IMR-90 (cell line): ENCODE measurements around the gene NSD2. TPM values are rescaled to one million over a fixed set of nuclear protein-coding genes. Genes with fewer than 3 reads are reported as not detected.

Source experiments
- ATAC-seq: fragments of 200-7000 bp; cut with Tn5 transposase; 2 replicates; pipeline ENCODE4 v1.9.1; 2020; ENCODE audit warnings: low read depth, mild to moderate bottlenecking, moderate library complexity
- BruUV-seq: library from RNA; stranded (reverse); fragments of 400-500 nt; replicated peaks from 2 replicates; lab custom pipeline; 2021; lab: Mats Ljungman, UMichigan
- CTCF ChIA-PET: fragments of 300-600 bp; formaldehyde crosslinking; extraction: SDS; loops from one replicate; lab custom pipeline; 2021; ENCODE audit warnings: antibody characterized with exemption; lab: Yijun Ruan, JAX
- POLR2A ChIA-PET: fragments of 300-600 bp; sonication (Branson Sonifier 250); formaldehyde crosslinking; loops from one replicate; lab custom pipeline; 2022; ENCODE audit warnings: antibody characterized with exemption; ENCODE audit not compliant: unreplicated experiment; lab: Charles Lee
- DNase-seq: peaks from one replicate; pipeline ENCODE4 v3.0.0; 2013
- H2AFZ ChIP-seq: replicated peaks from 2 replicates; pipeline ENCODE3; 2013; ENCODE audit warnings: low read length, mild to moderate bottlenecking; ENCODE audit not compliant: poor library complexity
- H2AK5ac ChIP-seq: 2 replicates; pipeline ENCODE4 v1.6.1; 2013; ENCODE audit warnings: low read depth, low read length, inconsistent platforms
- H2AK9ac ChIP-seq: replicated peaks from 2 replicates; pipeline ENCODE3; 2013; ENCODE audit warnings: mild to moderate bottlenecking, low read depth, low read length, moderate library complexity; ENCODE audit not compliant: poor library complexity
- H2BK120ac ChIP-seq: 2 replicates; pipeline ENCODE4 v1.6.1; 2013; ENCODE audit warnings: low read depth, low read length, inconsistent platforms
- H2BK15ac ChIP-seq: 3 replicates; pipeline ENCODE4 v1.6.1; 2013; ENCODE audit warnings: low read depth, low read length, inconsistent platforms
- H2BK20ac ChIP-seq: 2 replicates; pipeline ENCODE4 v1.6.1; 2013; ENCODE audit warnings: low read depth, mild to moderate bottlenecking, inconsistent platforms, low read length, moderate library complexity
- H2BK5ac ChIP-seq: 2 replicates; pipeline ENCODE4 v1.6.1; 2013; ENCODE audit warnings: mild to moderate bottlenecking, low read depth, low read length, inconsistent platforms; ENCODE audit not compliant: poor library complexity, severe bottlenecking
- H3K14ac ChIP-seq: replicated peaks from 2 replicates; pipeline ENCODE4 v1.6.1; 2013; ENCODE audit warnings: low read depth, low read length, inconsistent platforms
- H3K18ac ChIP-seq: 2 replicates; pipeline ENCODE4 v1.6.1; 2013; ENCODE audit warnings: low read depth, low read length, control low read depth
- H3K23ac ChIP-seq: 2 replicates; pipeline ENCODE4 v1.6.1; 2013; ENCODE audit warnings: low read depth, low read length, inconsistent platforms
- H3K27ac ChIP-seq: 2 replicates; pipeline ENCODE4 v1.5.1; 2013; ENCODE audit warnings: mild to moderate bottlenecking, control low read depth, low read length; ENCODE audit not compliant: insufficient read depth
- H3K27me3 ChIP-seq: 2 replicates; pipeline ENCODE4 v1.6.1; 2013; ENCODE audit warnings: low read length; ENCODE audit not compliant: control insufficient read depth, insufficient read depth
- H3K36me3 ChIP-seq: 2 replicates; pipeline ENCODE4 v1.6.1; 2013; ENCODE audit warnings: low read length, mixed read lengths; ENCODE audit not compliant: control insufficient read depth, insufficient read depth
- H3K4ac ChIP-seq: 2 replicates; pipeline ENCODE4 v1.6.1; 2013; ENCODE audit warnings: low read depth, low read length, inconsistent platforms
- H3K4me1 ChIP-seq: 2 replicates; pipeline ENCODE4 v1.6.1; 2013; ENCODE audit warnings: low read length, mixed read lengths; ENCODE audit not compliant: control insufficient read depth, insufficient read depth
- H3K4me2 ChIP-seq: 2 replicates; pipeline ENCODE4 v1.6.1; 2013; ENCODE audit warnings: low read depth, mild to moderate bottlenecking, control low read depth, low read length, moderate library complexity
- H3K4me3 ChIP-seq: 2 replicates; pipeline ENCODE4 v1.5.1; 2013; ENCODE audit warnings: low read depth, mild to moderate bottlenecking, control low read depth, low read length, moderate library complexity; ENCODE audit not compliant: insufficient read depth
- H3K56ac ChIP-seq: 2 replicates; pipeline ENCODE4 v1.6.1; 2013; ENCODE audit warnings: low read length, inconsistent platforms; ENCODE audit not compliant: insufficient read depth; ENCODE audit errors: extremely low read depth
- H3K79me1 ChIP-seq, 2 experiments: 2 replicates each; pipeline ENCODE4 v1.6.1; 2013; ENCODE audit warnings: low read length in 2 of 2, inconsistent platforms in 1 of 2, low read depth in 1 of 2
- H3K9ac ChIP-seq: 2 replicates; pipeline ENCODE4 v1.6.1; 2013; ENCODE audit warnings: low read depth, low read length, control low read depth
- H3K9me1 ChIP-seq: 2 replicates; pipeline ENCODE4 v1.6.1; 2013; ENCODE audit warnings: low read length, inconsistent platforms; ENCODE audit not compliant: insufficient read depth
- H3K9me3 ChIP-seq: 2 replicates; pipeline ENCODE4 v1.6.1; 2013; ENCODE audit warnings: low read length; ENCODE audit not compliant: control insufficient read depth, insufficient read depth
- H4K20me1 ChIP-seq: 2 replicates; pipeline ENCODE4 v1.6.1; 2013; ENCODE audit warnings: low read length, inconsistent platforms; ENCODE audit not compliant: insufficient read depth
- H4K5ac ChIP-seq: 2 replicates; pipeline ENCODE4 v1.6.1; 2013; ENCODE audit warnings: mild to moderate bottlenecking, low read depth, low read length, control low read depth
- H4K8ac ChIP-seq, 2 experiments: 2 replicates each; pipeline ENCODE4 v1.6.1; 2013; ENCODE audit warnings: low read depth in 2 of 2, low read length in 2 of 2, control low read depth in 1 of 2, inconsistent platforms in 1 of 2
- H4K91ac ChIP-seq: 2 replicates; pipeline ENCODE4 v1.6.1; 2013; ENCODE audit warnings: low read depth, low read length, inconsistent platforms; ENCODE audit not compliant: insufficient read depth
- BHLHE40 ChIP-seq: fragments of 150-350 bp; IDR thresholded peaks from 2 replicates; pipeline ENCODE4 v1.6.1; 2016; ENCODE audit warnings: mild to moderate bottlenecking, low read depth, low read length
- CEBPB ChIP-seq: IDR thresholded peaks from 2 replicates; pipeline ENCODE4 v1.6.1; 2012; ENCODE audit warnings: low read depth, low read length, improper control_type of control experiment
- CHD1 ChIP-seq: IDR thresholded peaks from 2 replicates; pipeline ENCODE4 v1.6.1; 2012; ENCODE audit warnings: low read depth, low read length, improper control_type of control experiment
- FOS ChIP-seq: fragments of 150-350 bp; IDR thresholded peaks from 2 replicates; pipeline ENCODE4 v1.6.1; 2016; ENCODE audit warnings: low read depth, low read length
- MAFK ChIP-seq: IDR thresholded peaks from 2 replicates; pipeline ENCODE4 v1.6.1; 2012; ENCODE audit warnings: low read depth, low read length, improper control_type of control experiment
- MAZ ChIP-seq: IDR thresholded peaks from 2 replicates; pipeline ENCODE4 v1.6.1; 2012; ENCODE audit warnings: low read depth, mild to moderate bottlenecking, low read length, improper control_type of control experiment, moderate library complexity, borderline replicate concordance
- NFE2L2 ChIP-seq: fragments of 150-350 bp; IDR thresholded peaks from 2 replicates; pipeline ENCODE4 v1.6.1; 2016; ENCODE audit warnings: low read depth, mild to moderate bottlenecking, low read length
- POLR2A ChIP-seq: IDR thresholded peaks from 2 replicates; pipeline ENCODE4 v1.6.1; 2012; ENCODE audit warnings: mild to moderate bottlenecking, low read depth, low read length
- RCOR1 ChIP-seq: IDR thresholded peaks from 2 replicates; pipeline ENCODE4 v1.6.1; 2012; ENCODE audit warnings: mild to moderate bottlenecking, low read length, improper control_type of control experiment; ENCODE audit not compliant: insufficient replicate concordance
- RFX5 ChIP-seq: IDR thresholded peaks from 2 replicates; pipeline ENCODE4 v1.8.0; 2012; ENCODE audit warnings: low read depth, mild to moderate bottlenecking, low read length, moderate library complexity
- USF2 ChIP-seq: fragments of 150-350 bp; IDR thresholded peaks from 2 replicates; pipeline ENCODE4 v1.6.1; 2017; ENCODE audit warnings: mild to moderate bottlenecking, antibody characterized with exemption, low read length, low read depth
- WGBS, 2 experiments: methylation state at CpG; one replicate each; pipeline versions ENCODE4 v1.1.5 to v1.1.7; 2013; ENCODE audit warnings: missing lambda C conversion rate in 2 of 2; ENCODE audit not compliant: insufficient read length in 1 of 2; ENCODE audit errors: extremely low coverage in 2 of 2; 5-methylcytosine and 5-hydroxymethylcytosine counted together
- dilution Hi-C: fragments of 300-500 bp; cut with HindIII; formaldehyde crosslinking; loops from one replicate; pipeline ENCODE4 v1.14.3; 2018; ENCODE audit warnings: low sequenced_read_pairs; ENCODE audit not compliant: unreplicated experiment
- in situ Hi-C: fragments of 300-500 bp; cut with MboI; formaldehyde crosslinking; loops from 3 replicates; pipeline ENCODE4 v1.14.3; 2019; ENCODE audit warnings: low sequenced_read_pairs, inconsistent platforms, mixed read lengths
- intact Hi-C: fragments of 100-400 bp; cut with micrococcal nuclease; formaldehyde crosslinking; loops from 2 replicates; pipeline ENCODE4 v1.10.0; 2022
- polyA plus RNA-seq, 3 experiments: library from polyadenylated mRNA; depleted of rRNA; stranded (reverse); fragments of >200 nt; gene quantifications; 2 replicates each; pipeline ENCODE4 v1.2.3, GENCODE V29; 2012; ENCODE audit warnings: low replicate concordance in 1 of 3
- total RNA-seq: library from RNA; depleted of rRNA; stranded (reverse); fragments of >200 nt; gene quantifications from 2 replicates; pipeline ENCODE4 v1.2.3, GENCODE V29; 2012
- TF ChIP-seq, protein P1 (sequence below): fragments of 150-350 bp; IDR thresholded peaks from 2 replicates; pipeline ENCODE4 v1.6.1; 2016; ENCODE audit warnings: low read depth, mild to moderate bottlenecking, low read length, moderate library complexity, borderline replicate concordance
- TF ChIP-seq, protein P2 (sequence below): conservative IDR thresholded peaks from 2 replicates; pipeline ENCODE4 v1.5.1; 2012; ENCODE audit warnings: mild to moderate bottlenecking, low read depth, low read length, improper control_type of control experiment

NSD2 gene
- total and polyA plus RNA-seq, 2 of the 4 experiments (the other 2 are of a cell fraction): 35.9 to 68.1 TPM

DNA sequence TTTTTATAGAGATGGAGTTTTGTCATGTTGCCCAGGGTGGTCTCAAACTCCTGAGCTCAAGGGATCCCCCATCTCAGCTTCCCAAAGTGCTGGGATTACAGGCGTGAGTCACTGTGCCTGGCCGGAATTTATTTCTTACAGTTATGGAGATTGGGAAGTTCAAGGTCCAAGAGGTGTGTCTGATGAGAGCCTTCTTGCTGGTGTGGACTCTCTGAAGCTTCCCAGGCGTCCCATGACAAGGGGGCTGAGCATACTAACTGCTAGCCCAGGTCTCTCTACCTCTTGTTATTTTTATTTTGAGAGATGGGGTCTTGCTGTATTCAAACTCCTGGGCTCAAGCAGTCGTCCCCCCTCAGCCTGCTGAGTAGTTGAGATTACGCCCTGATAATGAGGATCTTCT is 2.9 kb upstream of the NSD2 start:
- dilution Hi-C loops: no loop called here
- no peak overlapping the region for H3K4me3 ChIP-seq
- H2AK9ac ChIP-seq: peak overlapping the region; percentile 51
- H3K9me1 ChIP-seq: 0 out of 2 replicates have a peak, but pooled peaks cover 3% of the 10 kb centered on the region
- H4K91ac ChIP-seq: no peak overlapping the region
- WGBS, 2 experiments: no CpG with 5 or more reads among the region's 5 CpGs
- peaks cover 2 to 14% of the 10 kb centered on the region in 2 experiments; a peak in 2 of 4 replicates for H3K79me1 ChIP-seq
- no peak overlapping the region for H3K4ac ChIP-seq
- no peak overlapping the region for H4K8ac ChIP-seq
- no peak overlapping the region for H2BK5ac ChIP-seq
- BruUV-seq: no TSS peak
- H3K36me3 ChIP-seq: no peaks in the 10 kb centered on the region
- no peaks in the 10 kb centered on the region for H3K9me3 ChIP-seq
- in situ Hi-C loops: no loop called here
- H3K27me3 ChIP-seq: peaks cover 2% of the 10 kb centered on the region; the same call in 1 of the 2 replicates
- DNase-seq (no peak), ATAC-seq (no peak)
- H3K27ac ChIP-seq: no peak overlapping the region
- H2BK15ac ChIP-seq: no peak overlapping the region
- H2AK5ac ChIP-seq: no peak overlapping the region
- H4K5ac ChIP-seq: no peak overlapping the region
- POLR2A ChIA-PET: no interaction called here
- intact Hi-C loops: no loop called here
- H4K20me1 ChIP-seq: peaks cover 4% of the 10 kb centered on the region; the same call in 1 of the 2 replicates
- no peak overlapping the region for H3K9ac ChIP-seq
- H3K56ac ChIP-seq: no peak overlapping the region
- no peak overlapping the region for H3K4me2 ChIP-seq
- no peak overlapping the region for H3K14ac ChIP-seq
- H3K23ac ChIP-seq: no peak overlapping the region
- no peak overlapping the region for H2BK120ac ChIP-seq
- peaks cover 7% of the 10 kb centered on the region for H3K4me1 ChIP-seq
- TF ChIP-seq BHLHE40 (no peak), USF2 (no peak), RCOR1 (no peak), MAZ (no peak), POLR2A (no peak), CHD1 (no peak), MAFK (no peak), FOS (no peak), RFX5 (no peak), CEBPB (no peak), NFE2L2 (no peak)
- TF ChIP-seq, protein P1, sequence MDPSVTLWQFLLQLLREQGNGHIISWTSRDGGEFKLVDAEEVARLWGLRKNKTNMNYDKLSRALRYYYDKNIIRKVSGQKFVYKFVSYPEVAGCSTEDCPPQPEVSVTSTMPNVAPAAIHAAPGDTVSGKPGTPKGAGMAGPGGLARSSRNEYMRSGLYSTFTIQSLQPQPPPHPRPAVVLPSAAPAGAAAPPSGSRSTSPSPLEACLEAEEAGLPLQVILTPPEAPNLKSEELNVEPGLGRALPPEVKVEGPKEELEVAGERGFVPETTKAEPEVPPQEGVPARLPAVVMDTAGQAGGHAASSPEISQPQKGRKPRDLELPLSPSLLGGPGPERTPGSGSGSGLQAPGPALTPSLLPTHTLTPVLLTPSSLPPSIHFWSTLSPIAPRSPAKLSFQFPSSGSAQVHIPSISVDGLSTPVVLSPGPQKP: no peak
- TF ChIP-seq, protein P2, sequence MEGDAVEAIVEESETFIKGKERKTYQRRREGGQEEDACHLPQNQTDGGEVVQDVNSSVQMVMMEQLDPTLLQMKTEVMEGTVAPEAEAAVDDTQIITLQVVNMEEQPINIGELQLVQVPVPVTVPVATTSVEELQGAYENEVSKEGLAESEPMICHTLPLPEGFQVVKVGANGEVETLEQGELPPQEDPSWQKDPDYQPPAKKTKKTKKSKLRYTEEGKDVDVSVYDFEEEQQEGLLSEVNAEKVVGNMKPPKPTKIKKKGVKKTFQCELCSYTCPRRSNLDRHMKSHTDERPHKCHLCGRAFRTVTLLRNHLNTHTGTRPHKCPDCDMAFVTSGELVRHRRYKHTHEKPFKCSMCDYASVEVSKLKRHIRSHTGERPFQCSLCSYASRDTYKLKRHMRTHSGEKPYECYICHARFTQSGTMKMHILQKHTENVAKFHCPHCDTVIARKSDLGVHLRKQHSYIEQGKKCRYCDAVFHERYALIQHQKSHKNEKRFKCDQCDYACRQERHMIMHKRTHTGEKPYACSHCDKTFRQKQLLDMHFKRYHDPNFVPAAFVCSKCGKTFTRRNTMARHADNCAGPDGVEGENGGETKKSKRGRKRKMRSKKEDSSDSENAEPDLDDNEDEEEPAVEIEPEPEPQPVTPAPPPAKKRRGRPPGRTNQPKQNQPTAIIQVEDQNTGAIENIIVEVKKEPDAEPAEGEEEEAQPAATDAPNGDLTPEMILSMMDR: no peak
- CTCF ChIA-PET: no interaction called here
- no peak overlapping the region for H2AFZ ChIP-seq
- H3K18ac ChIP-seq: no peak overlapping the region
- H2BK20ac ChIP-seq: no peak overlapping the region
